Activated T-cell treated with anti-CD3 and anti-CD28 coated beads for 1 hour (primary cell): Measurements from ENCODE around the gene MARVELD1.

Experiments
- DNase-seq: peaks from one replicate; pipeline ENCODE4 v3.0.0-alpha.2; 2020; ENCODE audit warnings: low read depth

MARVELD1 gene

DNA sequence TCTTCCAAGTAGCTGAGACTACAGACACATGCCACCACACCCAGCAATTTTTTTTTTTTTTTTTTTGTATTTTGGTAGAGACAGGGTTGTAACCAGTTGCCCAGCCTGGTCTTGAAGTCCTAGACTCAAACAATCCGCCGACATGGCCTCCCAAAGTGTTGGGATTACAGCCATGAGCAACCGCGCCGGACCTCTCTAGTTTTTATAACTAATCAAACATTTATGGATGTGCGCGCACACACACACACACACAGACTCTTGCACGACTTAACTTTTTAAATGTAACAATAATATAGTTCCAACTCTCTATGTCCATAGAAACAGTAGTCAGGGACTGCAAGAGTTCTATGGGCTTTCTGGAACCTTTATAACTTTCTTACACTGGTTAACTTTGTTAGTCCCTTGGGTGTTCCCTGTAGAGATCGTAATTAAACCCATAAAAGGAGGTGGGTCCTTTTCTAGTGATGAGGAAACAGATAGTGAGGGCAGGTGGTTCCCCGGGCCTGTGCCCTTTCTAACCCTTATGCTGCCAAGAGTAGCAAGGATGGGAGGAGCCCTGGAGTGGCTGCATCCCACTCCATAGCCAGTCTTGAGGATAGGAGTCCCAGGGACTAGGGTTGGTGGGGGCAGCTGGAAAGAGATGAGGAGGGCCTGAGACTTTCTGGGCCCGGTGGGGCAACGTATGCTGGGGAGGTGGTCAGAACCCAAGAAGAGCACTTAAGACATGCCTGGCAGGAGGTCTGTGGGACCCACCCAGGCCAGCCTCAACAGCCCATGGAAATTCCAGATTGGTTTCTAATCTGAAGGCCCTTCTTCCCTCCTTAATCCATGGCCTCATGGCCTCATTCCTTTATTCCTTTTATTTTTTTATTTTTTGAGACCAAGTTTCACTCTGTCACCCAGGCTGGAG is 8.6 kb downstream of the MARVELD1 start:
- DNase-seq, result no peak

DNA sequence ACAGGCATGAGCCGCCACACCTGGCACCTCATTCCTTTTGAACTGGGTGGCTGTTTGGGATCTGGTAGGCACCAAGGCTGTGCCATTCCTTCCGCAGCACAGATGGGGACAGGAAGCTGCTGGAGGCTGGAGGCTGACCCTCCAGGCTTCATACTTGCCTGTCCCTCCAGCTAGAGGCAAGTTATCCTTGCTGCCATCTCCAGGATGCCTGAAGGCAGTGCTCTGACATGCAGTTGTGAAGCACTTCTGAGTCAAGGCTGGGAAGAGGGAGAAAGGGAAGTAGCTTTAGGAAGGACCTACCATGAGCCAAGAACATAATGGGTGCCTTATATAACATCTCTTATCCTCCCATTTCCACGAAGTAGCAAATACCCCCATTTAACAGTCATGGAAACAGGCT is 9.5 kb downstream of the MARVELD1 start:
- DNase-seq, result no peak

DNA sequence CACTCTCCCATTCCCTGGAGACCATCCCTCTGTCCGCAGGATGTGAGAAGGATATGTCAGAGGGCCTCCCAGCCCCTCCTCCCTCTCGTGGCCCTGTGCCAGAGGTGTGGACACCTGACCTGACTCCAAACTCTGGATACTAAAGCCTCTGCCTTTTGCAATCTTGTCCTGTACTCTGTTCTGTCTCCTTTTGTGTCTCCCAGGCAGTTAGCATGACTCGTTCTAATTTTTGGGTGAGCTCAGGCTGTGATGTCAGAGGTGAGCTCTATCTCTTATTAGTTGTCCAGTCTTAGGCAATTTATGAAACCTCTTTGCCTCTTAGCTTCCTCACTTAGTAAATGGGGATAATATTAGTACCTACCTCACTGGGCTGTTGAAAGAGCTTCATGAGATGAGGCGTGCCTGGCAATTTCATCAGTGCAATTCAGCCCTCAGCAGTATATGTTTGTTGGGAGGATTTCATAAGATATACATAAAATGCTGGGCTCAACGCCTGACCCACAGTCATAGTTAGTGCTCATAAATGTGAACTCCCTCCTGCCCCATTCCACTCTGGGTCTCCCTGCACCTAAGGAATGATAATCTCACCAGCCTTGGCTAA is 10.9 kb downstream of the MARVELD1 start:
- DNase-seq, result no peak

DNA sequence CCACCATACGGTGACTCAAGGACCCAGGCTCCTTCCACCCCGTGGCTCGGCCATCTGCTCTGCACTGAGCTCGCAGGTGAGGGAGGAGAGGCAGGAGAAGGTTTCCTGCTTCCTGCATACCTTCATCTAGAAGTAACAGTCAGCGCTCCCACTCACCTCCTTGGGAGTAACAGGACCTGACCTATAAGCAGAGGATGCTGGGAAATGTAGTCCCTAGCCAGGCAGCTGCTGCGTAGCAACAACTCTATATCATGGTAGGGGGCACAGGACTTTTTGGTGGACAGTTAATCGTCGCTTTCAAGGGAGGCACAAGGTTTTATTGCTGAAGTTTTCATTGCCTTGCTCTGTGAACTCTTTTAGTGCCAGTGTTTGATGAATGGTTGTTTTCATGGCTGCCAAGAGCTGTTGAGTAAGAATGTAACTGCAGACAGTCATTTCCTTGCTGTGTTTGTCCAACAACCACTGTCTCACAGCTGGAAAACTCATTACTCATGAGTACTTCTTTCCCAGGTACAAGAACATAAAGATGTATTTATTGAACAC is 13.2 kb downstream of the MARVELD1 start:
- DNase-seq, result no peak

DNA sequence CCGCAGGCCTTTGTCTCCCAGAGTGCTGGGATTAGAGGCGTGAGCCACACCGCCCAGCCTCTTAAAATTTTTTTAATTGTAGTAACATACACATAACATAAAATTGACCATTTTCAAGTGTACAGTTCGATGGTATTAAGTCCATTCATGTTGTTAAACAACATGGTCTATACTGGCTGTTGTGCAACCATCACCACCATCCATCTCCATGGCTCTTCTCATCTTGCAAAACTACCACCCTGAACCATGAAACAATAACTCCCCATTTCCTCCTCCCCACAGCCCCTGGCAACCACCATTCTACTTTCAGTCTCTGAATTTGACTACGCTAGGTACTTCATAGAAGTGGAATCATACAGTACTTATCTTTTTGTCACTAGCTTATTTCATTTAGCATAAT is 15.5 kb downstream of the MARVELD1 start:
- no peak for DNase-seq

DNA sequence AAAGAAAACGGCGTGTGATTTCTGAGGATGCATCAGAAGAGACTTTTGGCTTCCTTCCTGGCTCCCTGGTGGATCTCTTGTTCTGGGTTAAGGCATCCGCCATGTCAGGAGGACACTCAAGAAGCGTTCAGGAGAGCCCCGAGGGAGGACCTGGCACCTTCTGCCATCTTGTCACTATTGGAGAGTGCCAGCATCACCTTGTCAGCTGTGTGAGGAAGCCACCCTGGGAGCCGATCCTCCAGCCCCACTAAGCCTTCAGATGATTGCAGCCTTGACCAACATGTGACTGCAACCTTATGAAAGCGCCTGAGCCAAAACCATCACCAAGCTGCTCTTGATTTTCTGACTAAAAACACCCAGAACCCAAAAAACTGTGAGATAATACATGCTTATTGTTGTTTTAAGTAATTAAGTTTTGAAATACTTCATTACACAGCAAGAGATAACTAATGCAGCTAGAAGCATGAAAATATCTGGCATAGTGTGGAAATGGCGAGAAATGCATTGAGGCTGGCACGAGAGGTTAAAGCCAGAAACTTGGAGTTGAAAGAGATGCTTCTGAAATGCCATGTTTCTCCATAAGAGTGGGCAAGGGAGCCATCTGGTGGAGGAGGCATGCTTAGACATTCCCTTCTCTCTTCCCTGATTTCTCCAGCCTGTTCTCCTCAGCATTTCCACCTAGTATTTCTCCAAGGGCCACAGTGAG is 18.0 kb downstream of the MARVELD1 start:
- DNase-seq, result peak; percentile 47

DNA sequence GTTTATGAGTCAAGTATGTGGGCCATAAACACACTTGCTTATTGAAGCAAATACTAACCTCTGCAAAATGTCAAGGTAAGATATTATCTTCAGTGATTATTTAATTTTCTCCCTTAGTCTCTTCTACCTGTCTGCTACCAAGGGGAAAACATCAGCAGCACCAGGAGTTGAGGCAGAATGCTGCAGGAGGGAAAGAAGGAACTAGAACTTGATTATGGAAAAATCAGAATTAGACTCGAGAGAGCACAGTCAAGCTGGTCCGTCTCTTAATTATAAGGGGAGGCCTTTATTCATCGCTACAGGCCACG is 18.5 kb downstream of the MARVELD1 start:
- no peak for DNase-seq

DNA sequence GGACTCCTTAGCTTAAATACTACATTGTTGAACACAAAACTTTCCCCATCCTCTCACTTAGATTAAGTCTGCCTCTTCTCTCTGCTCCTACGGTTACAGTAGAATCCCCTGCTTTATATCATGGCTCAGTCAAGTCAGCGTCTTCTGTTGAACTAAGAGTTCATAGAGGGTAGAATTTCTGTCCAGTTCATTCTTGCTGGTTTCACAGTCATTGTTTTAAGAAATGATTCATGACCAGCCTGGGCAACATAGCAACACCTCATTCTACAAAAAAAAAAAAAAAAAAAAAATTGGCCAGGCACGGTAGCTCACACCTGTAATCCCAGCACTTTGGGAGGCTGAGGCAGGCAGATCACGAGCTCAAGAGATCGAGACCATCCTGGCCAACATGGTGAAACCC is 19.7 kb downstream of the MARVELD1 start:
- no peak for DNase-seq

DNA sequence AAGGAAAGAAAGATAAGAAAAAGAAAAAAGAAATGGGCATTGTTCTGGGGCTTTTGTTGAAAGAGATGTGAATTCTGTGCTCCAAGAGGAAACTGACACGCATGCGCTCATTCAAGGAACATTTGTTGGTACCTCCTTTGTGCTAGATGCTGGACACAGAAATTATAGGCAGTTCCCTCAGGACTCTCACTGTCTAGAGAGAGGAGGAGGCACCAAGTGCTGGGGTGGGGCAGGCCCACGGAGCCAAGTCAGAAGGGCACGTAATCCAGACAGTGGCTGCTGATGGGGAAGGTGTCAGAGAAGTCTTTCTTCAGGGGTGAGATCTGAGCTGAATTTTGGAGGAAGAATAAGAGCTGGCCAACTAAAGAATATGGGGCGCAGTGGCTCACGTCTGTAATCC is 20.5 kb downstream of the MARVELD1 start:
- no peak for DNase-seq

DNA sequence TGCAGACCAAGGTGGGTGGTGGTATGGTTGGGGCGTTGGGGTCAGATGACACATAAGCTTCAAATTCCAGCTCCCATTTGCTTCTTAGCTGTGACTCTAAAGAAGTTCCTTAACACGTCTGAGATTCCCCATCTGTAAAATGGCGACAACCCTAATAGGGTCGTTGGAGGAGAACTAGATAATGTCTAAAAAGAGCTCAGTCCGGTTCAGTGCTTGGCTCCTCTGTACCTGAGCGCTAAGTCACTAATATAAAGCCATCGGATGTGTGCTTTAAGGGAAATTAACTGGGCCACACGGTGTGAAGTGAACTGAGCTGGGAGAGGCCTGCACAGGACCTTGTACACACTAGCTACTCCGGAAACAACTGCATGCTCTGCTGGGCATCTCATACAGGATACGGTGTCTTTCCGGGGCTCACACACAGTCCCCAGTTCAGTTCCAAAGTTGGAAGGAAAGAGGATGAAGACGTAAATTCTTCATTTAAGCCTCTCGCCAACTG is 22.9 kb downstream of the MARVELD1 start:
- DNase-seq, result no peak

DNA sequence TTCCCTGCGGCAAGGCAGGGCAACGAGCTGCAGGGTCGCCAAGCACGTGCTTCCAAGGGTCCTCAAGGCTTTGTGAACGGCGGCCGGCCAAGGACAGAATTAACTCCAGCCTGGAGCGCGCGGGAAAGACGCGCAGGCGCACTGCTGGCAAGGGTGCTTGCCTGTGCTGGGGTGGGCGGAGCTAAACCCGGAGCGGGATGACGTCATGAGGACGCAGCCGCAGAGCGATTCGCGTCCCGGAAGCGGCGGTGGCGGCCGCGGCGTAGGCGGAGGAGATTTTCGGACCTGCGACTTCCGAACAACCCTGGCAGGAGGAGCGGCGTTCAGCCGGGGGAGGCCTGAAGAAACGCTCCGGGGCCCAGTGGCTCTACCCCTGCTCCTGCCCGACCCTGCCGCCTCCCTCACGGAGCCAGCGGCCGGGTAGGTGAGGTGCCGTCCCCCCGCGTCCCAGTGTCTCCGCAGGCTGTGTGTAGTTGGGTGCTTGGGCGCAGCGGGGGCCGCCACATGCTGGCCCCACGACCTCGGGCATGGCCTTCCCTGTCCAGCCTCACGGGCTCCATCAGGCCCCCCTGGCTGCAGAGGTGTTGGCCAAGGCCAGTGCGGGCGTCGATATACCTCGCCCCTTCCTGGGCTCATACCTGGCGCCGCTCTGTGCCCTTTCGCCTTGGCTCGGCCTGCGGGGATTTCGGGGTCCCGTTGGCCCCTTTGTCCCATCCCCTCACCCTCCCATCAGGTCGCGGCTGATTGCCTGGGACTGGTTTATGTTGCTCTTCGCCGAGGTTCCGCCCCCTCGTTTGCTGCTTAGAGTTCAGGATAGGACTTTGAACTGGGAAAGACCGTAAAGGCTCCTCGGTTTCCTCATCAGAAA is 23.6 kb downstream of the MARVELD1 start, which contains the start of gene ZFYVE27:
TSS of gene ZFYVE27 (plus strand) at position 227 of the 868 bp plus-strand sequence. CDS start 1,350 bp downstream, outside the sequence.
- DNase-seq, result peak; percentile 90

DNA sequence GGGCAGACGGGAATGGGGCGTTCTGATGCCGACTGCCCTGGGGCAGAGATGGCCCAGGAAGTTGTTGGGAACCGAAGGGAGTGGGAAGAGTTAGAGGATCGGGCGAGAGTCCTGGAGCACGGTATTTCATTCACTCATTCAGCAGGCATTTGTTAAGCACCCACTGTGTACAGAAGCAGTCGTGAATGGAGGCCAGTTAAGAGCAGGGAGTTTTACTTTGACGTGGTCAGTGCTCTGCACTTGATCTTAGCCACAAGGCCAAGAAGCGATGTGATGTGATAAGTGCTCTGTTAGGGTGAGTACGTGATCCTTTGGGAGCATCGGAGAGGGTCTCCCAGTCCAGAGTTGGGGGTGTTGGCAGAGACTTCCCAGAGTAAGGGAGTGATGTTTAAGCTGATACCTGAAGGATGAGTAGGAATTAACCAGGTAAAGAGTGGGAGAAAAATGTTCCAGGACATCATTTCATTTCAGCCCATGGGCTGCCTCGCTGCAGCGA is 24.3 kb downstream of the MARVELD1 start:
- no peak for DNase-seq

DNA sequence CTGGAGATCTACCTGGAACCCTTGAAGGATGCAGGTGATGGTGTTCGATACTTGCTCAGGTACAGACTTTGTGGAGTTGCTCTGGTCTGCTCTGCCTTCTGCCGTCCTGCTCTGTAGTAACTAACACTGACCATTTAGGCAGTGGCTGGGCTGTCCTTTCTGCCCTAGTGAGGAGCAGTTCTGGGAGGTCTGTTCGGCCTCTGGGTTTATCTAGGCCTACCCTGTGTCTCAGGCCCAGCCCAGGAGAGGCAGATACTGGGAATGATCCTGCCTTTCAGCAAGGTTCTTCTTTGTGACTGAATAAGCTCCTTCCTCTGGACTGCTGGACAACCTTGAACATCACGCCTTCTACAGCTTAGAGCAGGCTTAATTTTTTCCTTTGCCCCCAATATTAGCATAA is 25.1 kb downstream of the MARVELD1 start:
- no peak for DNase-seq

DNA sequence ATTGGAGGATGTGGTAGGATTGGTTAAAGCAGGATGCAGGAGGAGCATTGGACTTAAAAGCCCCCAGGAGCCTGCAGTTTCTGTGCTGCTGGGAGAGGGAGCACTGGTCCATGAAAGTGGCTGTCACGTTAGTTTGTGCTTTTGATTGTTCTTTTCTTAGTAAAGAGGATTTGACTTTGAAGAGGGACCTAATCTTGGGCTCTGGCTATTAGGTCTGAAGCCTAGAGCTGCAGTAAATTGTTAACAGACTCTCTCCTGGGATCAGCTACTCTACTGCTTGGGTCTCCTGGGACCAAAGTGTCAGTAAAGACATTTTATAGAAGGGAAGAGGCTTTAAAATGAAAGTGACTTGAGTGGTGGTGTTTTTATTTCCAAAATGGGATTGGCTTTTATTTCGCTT is 27.1 kb downstream of the MARVELD1 start:
- no peak for DNase-seq

DNA sequence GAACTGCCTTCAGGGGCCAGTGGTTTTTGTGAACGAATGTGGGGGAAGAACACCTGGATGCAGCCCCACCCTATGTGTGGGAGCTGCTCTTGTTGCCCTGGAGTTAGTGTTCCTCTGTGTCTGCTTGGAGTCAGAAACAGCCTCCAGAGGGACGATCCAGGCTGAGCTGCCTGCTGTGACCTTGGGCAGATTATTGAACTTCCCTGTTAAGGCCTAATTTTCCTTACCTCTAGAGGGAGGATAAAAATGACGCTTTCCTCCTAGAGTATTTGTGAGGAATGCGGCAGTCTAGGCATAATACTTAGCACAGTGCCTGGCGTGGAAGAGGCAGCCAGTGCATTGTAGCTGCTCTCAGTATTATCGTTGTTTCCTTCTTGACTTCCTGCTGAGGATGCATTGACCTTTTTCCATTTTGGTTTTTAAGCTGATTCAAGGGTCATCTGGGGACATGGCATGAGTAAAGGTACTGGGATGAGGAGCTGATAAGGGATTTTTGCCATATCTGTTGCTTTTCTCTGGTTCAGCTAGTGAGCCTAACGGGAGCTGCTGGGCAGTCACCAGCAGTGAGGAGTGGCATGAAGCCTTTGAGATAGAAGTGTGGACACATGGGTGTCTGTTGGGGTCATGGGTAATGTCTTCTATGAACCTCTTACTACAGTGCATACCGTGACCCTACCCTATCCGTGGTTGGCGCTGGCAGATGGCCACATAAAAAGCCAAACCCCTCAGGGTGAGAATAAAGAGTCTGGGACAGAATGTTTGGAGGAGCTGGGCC is 29.8 kb downstream of the MARVELD1 start:
- DNase-seq, result no peak

DNA sequence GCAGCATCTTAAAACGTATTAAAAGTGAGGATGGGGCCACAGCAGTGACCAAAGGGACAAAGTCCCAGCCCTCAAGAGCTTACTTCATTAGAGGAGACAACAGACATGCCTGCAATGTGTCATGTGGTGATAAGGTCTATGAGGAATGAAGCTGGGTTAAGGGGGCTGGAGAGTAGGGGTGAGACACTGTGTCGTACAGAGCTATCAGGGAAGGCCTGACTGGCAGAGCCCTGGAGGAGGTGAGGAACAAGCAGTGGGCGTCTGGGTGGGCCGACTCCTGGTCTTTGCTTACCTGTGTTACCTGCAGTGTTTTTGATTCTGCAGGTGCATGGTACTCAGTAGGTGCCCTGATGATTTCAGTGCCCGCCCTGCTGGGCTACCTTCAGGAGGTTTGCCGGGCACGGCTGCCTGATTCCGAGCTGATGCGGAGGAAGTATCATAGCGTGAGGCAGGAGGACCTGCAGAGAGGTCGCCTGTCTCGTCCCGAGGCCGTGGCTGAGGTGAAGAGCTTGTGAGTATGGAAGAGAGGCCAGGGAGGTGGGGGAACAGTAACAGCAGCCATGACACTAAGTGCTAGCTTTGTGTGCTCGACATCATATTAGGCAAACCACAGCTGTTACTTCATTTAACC is 31.0 kb downstream of the MARVELD1 start:
- no peak for DNase-seq

DNA sequence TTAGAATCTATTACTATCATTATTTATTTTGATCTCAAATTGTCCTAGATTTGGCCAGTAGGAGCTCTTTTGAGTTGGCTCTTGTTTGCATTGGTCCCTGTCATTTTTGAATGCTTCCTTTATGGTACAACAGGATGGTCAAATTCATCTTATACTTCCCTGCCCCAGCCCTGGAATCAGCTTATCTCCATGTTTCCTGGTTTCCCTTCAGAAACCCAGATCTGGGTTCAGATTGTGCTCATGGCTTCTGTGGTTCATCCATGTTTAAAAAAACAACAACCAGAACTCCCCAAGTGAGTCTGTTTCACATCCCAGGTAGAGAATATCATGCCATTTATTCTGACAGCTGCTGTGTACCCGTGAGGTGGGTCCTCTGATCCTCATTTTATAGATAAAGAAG is 34.0 kb downstream of the MARVELD1 start:
- DNase-seq, result no peak

DNA sequence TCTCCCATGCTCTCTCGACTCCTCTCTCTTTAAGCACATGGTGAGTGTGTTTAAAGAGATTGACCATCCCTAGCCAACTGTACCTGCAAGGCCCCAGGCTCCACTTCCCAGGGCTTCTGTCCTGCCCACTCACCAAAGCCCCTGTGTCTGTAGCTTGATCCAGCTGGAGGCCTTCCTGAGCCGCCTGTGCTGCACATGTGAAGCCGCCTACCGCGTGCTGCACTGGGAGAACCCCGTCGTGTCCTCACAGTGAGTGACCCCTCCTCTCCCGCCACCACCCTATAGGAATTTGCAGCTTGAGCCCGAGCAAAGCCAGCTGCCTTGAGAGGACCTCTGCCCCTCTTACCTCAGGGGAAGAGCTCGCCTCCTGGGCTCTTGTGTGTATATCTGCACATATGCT is 34.6 kb downstream of the MARVELD1 start:
- no peak for DNase-seq

DNA sequence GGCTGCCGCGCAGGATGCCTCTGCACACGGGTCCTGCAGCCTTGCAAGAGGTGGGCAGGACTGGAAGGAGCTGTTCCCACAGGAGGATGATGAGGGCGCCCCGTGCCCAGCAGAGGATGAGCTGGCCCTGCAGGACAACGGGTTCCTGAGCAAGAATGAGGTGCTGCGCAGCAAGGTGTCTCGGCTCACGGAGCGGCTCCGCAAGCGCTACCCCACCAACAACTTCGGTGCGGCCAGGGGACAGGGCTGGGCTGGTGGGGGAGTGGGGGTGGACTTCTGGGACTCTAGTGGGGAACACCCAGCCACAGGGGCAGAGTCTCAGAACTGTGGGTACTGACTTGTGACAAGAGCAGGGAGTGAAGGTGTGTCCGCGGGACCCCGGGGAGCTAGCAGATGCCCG is 39.4 kb downstream of the MARVELD1 start:
- no peak for DNase-seq

DNA sequence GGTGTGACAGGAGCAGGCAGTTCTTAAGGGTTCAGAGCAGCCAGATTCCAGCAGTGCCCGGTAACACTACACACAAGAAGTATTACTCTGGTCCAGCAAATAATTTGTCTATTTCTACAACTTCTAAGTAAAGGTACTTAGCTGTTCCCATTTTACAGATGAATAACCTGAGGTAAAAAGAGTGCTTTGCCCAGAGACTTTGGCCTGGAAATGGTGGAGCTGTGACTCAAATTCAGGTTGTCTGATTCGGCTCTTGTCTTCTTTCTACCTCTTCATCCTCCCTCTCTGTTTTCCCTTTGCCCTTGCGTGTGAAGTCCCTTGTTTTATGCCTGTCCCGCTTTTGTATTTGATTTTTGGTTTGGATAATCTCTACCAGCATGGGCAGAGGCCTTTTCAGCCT is 41.2 kb downstream of the MARVELD1 start:
- no peak for DNase-seq
